GM19468 (cell line): Measurements from ENCODE around the gene LRP1B.
"Not testable (repeated sequence)": the region's sequence is repeated elsewhere in the genome, so short reads cannot be mapped to it uniquely, and the experiment has no call there.

Experiments used
- ATAC-seq: cut with Tn5 transposase; IDR thresholded peaks from one replicate; pipeline ENCODE4 v1.9.1; 2021; ENCODE audit warnings: mild to moderate bottlenecking, moderate library complexity, moderate number of reproducible peaks; ENCODE audit not compliant: unreplicated experiment; ENCODE audit errors: extremely low read depth

LRP1B gene

DNA sequence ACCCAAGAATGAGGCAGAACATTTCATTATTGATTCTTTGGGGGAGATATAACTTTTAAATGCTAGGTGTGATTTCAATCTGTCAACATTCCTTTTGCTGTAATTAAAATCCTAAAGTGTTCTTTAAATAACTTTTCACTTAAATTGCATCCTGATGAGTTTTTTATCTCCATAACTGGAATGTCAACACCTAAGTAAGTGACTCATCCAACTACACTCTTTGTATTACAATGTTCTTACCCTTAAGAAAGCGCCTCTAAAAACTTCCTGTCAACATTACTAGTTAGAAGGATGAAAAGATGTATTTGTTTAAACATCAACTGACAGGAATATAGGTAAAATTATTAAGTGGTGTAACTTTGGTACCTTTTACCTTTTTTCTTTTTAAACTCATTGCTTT lies 1657.0 kb downstream of the LRP1B start:
- ATAC-seq = no peak

DNA sequence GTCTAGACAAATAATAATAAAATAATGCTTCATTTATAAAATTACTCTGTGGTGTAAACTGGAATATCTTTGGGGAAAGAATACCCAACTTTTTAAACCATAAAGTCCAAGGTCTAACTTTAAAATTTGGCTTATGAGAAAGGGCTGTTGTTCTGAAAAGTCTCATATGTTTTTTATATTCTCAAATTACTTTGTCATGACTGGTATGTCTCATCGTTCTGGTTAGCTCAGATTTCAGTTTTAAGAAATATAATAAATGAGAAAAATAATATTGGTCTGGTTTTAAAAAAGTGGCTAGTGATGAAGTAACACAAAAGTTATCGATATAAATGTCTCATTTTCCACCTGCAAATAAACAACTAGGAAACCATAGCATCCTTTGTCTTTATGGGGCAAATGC lies 1658.1 kb downstream of the LRP1B start:
- ATAC-seq = no peak

DNA sequence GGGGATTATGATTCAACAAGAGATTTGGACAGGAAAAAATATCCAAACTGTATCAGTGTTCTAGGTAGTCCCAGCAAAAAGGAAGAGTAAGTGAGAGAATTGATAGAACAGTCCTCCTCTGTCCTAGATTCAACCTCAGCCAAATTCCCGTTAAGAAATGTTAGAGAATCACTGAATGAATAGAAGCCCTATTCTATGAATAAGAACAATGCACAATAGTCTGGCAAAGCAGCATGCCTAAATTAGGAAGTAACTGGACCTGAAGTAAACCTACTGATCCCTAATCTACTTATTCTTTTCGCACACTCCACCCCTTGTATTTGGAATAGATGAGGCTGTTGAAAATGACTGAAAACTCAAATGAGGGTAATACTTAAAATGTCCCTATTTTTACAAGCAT lies 1665.5 kb downstream of the LRP1B start:
- no peak for ATAC-seq

DNA sequence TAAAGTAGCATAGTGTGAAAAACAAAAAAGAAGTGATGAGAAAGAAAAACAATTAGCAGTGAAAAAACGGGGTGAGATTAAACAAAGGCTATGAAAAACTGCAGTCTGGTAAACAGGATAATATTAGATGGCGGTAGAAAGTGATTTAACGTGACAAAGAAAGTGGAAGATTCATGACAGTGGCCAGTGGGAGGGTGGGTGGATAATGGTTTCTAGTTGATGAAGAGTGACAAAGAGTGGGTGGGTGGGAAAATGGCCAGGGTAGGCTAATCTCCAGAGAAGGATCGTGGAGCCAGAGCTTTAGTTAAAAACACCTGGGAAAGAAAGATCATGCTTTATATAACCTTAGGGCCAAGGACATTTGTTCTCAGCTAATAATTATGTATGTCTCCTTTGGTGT lies 1667.8 kb downstream of the LRP1B start:
- ATAC-seq = no peak

DNA sequence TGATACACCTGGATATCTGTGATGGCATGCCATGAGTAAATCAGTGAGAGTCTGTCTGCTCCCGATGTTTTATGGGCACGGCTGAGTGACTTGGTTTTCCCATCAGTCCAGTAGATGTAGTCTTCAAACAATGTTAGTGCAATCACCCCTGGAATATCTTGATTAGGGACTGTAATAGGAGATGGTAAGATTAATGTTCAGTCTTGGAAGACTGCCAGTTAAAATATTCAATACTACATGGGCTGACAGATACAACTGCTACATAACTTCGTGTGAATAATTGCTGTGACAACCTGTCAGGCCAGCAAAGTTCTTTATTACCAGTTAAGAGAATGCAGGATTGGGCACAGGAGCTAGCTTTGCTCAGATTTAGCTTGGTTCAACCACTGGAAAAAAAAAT lies 1673.3 kb downstream of the LRP1B start:
- no peak for ATAC-seq

DNA sequence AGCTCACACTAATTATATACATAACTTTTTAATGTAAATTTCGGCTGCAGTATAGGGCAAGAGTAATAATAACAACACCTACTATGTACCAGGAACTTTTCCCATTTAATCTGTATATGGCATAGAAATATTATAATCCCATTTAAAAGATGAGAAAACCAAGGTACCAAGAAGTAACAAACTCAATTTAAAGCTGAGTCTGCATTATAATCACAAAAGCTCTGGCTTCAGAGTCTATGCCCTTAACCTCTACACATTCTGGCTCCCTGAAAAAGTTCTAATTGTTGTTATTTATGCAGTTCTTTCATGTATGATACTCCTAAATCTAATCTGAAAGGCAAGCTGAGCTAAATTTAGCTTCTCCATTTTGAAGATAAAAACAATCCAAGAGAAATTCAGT lies 1675.5 kb downstream of the LRP1B start:
- ATAC-seq = no peak

DNA sequence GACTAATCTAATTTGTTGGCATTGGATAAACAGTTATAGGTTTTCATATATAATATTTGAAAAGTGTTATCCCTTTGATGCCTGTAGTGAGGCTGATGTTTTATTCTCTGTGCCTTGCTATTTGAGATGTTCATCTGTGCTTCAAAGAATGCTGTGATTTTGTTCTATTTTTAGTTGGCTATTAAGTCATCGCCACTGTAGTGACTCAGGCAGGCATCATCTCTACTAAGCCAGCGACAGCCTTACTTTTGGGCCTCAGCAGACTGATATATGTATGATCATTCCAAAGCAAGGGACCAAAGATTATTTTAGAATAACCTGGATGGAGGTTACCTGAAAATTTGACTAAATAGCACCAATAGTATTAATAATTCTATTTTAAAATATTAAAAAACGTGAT lies 1676.1 kb downstream of the LRP1B start:
- ATAC-seq = no peak

DNA sequence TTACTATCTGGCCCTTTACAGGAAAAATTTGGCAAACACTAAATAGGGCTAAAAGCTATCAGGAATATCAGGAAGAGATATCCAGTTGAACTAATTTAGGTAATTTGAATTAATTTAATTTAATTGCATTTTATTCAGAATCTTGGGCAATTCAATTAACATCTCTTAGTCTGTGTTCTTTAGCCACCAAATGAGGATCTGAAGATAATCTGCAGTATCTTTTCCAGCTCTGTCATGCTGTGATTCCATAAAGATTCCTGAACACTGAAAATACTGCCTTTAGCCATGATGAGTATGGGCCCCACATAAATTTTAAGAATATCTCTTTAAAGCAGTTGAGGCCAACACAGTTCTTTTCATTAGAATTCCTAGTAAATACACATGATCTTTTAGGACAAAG lies 1679.5 kb downstream of the LRP1B start:
- no peak for ATAC-seq

DNA sequence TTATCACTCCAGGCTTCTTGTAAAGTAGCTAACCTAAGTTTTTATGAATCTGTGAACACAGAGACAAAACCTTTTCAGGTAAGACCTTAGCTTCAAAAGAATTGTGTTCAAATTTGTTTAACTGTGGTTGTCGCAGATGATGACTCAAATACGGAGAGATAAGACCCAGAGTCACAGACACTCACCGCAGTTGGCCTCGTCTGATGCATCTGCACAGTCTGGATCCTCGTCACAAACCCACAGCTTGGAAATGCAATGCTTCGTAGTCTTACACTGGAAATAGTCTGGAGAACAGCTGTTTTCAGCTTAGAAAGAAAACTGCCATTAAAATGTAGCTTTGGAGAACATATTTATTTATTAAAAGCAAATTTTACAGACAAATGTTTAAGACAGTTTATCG lies 1688.5 kb downstream of the LRP1B start:
- ATAC-seq = no peak

DNA sequence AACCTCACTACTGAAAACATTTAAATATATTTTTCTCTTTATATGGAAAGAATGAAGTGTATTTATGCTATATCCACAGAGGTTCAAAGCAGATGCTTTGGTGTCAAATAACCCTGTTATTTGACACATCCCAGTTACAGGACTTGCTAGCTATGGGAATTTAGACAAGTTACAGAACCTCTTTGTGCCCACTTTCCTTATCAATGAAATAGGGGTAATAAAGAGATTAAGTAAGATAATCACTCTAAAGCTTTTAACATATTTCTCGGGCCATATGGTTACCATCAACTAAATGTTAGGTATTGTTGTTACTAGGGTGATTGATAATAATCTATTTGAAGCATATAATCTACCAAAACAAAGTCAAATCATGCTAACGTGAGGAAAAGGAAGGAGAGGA lies 1690.0 kb downstream of the LRP1B start:
- no peak for ATAC-seq

DNA sequence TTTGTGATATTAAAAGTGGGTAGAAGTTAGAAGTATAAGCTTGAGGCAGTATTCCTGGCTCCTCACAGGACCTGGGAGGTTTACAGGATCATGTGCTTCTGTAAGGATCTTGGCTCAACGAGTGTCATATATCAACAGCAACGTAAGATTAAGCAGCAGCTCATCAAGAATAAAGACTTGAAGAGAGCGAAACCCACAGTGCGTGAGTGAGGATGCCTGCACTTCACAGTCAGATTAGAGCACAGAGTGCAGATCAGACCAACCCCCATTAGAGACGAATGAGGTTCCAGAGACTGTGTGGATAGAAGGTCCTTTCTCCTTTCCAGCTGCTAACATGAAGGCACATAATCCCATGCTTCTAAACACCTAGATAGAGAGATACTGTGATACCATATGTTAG lies 1693.9 kb downstream of the LRP1B start:
- no peak for ATAC-seq

DNA sequence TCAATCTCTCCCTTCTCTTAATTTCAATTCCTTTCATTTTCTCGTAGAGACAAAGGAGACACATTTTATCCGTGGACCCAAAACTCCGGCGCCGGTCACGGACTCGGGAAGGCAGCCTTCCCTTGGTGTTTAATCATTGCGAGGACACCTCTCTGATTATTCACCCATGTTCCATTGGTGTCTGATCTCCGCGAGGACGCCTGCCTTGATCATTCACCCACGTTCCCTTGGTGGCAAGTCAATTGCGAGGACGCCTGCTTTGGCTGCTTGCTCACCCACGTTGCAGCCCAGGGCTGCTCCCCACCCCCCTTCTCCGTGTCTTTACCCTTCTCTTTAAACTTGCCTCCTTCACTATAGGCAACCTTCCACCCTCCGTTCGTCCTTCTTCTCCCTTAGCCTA lies 1703.8 kb downstream of the LRP1B start:
- not testable (repeated sequence) for ATAC-seq

DNA sequence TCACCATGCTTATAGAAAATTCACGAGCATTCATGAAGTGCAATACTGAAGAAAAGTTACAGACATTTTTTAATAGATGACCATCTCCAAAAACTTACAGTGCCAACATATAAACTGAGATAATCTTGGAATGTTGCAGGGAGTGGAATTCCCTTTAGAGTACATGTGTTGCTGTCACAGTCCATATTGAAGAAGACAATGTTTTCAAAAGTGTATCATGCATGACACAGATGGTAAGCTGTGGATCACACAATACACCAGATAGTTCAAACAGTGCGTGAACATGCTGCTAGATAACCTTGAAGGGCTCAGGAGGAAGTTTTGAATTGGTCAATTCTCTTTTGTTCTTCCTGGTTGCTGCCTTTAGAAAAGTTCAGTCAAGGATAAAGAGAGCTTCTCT lies 1706.3 kb downstream of the LRP1B start:
- no peak for ATAC-seq

DNA sequence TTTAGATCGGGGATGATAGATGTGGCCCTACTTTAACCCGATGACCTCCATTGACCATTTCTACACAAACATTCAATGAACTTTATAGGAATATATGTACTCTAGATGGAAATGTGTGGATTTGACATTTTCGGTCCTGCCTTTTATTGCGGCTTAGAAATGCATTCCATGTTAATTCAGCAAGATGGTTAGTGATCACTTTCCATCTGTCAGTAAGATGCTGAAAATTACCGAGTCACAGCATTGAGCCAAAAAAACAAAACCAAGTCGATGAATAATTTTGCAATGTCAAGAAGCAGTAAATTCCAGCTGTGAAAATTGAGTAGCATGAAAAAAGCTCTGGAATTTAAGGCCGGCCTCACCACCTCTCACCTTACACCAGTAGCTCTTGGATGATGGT lies 1708.1 kb downstream of the LRP1B start:
- ATAC-seq = no peak

DNA sequence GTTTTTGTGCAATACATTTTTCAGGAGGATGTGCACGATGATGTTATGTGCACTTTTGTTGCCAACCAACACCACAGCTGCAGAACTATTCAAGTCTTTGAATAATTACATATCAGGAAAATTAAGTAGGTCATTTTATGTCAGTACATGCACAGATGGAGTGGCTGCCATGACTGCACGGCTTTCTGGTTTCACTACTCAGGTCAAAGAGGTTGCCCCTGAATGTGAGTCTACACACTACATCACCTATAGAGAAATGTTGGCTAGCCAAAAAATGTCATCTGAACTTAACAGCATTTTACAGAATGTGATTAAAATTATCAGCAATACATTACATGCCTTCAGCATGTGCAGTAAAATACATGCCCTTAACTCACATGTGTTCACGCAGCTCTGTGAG lies 1713.3 kb downstream of the LRP1B start:
- no peak for ATAC-seq

DNA sequence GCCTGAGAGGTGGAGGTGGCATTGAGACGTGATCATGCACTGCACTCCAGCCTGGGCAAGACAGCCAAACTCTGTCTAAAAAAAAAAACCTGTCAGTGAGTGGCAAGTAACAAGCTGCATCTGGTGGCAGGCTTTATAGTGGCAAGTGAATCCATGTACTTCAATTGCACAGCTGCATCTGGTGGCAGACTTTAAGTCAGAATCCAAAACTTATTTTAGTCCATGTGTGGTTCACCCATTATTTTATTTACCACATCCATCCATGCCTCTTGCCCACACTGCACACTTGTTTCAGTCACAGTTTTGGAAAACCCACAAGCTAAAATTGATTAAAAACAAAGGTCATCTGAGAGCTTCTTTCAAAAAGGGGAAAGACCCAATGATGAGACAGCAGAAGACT lies 1714.2 kb downstream of the LRP1B start:
- ATAC-seq = no peak

DNA sequence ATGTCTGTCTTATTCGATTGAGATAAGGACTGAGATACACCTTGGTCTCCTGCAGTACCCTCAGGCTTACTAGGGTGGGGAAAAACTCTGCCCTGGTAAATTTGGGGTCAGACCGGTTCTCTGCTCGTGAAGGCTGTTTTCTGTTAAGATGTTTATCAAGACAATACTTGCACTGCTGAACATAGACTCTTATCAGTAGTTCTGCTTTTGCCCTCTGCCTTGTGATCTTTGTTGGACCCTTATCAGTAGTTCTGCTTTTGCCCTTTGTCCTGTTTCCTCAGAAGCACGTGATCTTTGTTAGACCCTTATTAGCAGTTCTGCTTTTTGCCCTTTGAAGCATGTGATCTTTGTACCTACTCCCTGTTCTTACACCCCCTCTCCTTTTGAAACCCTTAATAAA lies 1715.8 kb downstream of the LRP1B start:
- ATAC-seq = not testable (repeated sequence)

DNA sequence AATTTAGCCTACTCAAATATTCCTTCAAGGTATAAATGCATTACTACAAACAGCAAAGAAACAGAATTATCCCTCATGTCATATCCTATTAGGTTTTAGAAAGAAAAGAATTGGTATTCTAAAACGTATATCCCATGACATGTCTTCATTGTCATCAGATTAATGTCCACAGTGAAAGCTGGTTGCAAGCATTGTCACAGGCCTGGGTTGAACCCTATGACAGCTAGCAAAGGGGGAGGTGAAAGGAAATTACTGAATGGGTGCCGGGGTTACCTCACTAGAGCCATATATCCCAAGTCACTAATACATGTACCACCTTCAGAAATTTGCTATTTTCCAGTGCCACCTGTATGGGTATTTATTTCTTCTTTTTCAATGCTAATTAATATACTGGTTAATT lies 1720.1 kb downstream of the LRP1B start:
- no peak for ATAC-seq

DNA sequence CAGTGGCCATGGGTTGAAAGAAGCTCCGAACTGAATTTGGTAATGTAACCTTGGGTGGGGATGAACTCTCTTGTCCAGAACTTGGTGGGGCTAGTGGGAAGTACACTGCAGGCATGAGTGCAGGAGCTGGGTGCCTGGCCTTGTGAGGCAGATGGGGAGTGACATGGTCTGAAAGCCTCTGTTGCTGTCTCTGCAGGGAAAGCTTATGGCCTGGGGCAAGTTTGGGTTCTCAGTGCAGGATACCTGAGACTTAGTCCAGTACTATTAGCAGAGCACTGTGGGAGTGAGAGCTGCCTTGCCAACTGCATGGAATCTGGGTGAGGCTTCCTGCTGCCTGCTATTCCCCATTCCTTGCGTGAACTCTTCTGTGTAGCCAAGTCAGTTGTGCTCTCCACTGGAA lies 1729.8 kb downstream of the LRP1B start:
- ATAC-seq = no peak

DNA sequence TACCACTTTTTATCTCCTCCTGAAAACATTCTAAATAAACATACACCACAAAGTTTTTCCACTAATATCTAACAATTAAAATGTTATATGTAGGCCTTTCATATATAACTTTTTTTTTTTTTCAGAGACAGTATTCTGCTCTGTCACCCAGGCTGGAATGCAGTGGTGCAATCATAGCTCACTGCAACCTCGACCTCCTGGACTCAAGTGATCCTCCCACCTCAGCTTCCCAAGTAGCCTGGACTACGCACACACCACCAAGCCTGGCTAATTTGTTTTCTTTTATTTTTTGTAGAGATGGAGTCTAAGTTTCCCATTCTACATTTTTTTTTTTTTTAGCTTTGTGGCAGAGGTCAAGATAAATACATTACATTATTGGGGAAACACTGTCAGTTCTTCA lies 1738.0 kb downstream of the LRP1B start:
- no peak for ATAC-seq

DNA sequence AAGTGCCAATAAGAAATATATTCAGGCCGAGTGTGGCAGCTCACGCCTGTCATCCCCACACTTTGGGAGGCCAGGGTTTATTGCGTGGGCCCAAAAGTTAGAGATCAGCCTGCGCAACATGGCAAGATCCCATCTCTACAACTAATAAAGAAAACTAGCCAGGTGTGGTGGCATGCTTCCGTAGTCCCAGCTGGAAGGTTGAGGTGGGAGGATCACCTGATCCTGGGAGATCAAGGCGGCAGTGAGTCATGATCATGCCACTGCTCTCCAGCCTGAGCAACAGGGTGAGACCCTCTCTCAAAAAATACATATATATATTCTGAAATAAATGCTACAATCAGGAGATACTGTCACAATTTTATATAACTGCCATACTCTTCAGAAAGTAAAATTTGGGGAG lies 1745.9 kb downstream of the LRP1B start:
- ATAC-seq = no peak

DNA sequence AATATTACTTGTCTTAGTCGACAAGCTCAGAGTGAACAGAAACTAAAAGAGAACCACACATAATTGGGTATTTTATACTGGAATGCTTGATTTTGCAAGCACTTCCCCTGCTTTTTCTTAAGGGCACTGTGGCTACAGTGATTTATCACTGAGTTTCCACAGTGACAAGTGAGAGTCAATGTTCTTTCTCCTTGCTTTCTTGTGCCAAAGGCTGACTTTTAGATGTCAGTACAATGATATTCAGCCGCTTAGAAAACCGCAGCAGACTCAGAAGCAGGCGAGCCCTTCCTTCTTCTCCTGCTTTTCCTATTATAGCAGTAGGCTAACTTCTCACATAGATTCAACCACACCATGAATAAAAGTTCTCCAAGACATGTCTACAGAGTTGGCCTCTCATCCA lies 1747.0 kb downstream of the LRP1B start:
- ATAC-seq = no peak

DNA sequence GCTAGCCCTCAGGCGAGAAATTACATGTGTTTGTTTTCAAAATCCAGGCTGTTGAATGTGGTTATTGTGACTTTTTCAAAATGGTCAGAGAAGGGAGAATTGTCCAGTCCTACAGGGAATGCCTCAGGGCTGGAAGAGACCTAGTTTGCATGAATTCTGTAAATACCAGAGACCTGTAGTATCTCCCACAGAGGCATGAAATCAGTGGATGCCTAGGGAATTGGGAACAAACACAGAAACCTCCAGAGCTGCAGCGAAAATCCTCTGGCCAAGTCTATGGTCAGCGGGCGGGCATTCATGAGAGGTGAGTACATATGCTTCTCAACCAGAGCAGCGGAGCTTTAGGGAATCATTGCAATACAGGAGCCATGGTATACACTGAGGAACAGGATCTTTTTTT lies 1754.1 kb downstream of the LRP1B start:
- no peak for ATAC-seq
